ENCODE results near the gene LINC01488. TPM values are rescaled to one million over a fixed set of nuclear protein-coding genes. Genes with fewer than 3 reads are reported as not detected.

The LINC01488 gene
- polyA plus RNA-seq, 1 experiment = not detected

DNA sequence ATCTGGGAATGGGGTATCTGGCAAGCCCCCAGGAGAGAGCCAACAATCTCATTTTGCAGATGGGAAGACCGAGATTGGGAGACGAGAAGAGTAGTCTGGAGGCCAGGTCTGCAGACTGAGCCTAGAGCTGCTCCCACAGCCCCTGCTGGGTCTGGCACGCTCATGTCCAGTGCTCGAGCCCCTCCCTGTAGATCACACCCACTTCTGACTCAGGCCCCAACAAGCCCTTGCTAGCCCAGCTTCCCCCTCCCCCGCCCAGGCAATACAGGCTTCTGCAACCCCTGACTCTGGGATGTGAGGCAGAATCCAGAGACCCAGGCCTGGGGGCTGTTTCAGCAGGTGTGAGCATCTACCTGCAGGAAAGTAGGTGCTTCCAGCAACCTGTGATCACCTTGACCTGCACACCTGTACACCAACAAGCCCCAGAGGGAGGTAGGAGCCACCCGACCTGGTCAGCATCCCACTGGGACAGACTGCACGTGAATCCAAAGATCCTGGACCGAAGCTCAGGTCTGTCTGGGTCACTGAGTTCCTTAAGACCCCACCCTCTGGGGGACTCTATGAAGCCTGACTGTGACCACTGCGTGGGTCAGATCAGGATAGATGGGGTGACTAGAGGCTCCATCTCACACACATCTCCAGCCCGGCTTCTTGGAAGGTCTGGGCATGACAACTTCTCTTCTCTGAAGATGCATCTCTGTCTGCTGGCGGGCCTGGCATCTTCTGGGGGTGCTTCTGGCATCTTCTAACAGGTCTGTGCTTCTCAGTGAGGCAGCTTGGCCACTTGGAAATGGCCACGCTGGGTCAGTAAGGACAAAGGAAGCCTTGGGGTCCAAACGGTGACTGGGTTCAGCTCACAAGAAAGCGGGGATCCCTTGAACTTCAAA, 29.3 kb downstream of the LINC01488 start:
- ChIA-PET POLR2A (no interaction called here), CTCF (no interaction called here)
- H3K9me3 ChIP-seq (ENCODE audit: control insufficient read depth, insufficient read depth, low read length) = peaks cover 14% of the 10 kb centered on the region
- no peak for TF ChIP-seq CTCF (IDR thresholded peaks at IDR 0.05; ENCODE audit: low read depth, low read length)
- H3K27ac ChIP-seq (ENCODE audit: low read depth, low read length) = no peak overlapping the region
- H3K4me3 ChIP-seq (ENCODE audit: low read depth, low read length) = no peak overlapping the region
- no peaks in the 10 kb centered on the region for H3K27me3 ChIP-seq (ENCODE audit: control insufficient read depth, insufficient read depth, low read length)
- DNase-seq (ENCODE audit: low read depth, low spot score) = no peak

DNA sequence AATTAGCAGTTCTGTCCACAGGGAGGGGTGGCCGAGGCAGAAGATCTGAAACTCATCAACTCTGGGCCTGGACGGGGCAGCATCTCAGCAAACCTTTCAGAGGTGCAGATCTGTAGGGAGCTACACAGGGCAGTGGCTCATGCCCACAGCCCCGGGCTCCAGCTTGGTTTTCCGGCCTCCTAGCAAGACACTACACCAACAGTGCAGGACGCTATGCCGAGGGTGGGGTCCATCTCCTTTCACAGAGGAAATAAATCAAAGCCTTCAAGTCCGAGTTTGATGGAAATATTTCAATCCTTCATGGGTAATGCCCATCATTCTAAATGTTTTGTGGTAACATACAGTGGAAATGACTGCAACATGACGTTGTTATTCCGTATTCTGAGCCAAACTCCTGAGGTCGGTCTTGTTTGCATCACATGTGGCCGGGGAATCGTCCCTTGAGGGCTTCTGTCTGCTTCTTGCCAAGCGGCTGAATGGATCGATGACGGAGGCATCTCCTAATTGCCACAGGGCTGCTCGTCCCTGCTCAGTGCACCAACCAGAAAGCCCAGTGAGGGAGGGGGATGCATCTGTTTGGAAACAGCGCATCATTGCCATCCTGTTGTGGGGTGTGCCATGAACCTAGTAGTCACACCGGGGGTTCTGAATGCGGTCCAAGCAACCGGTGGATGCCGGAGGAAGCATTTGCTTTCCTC, 30.0 kb downstream of the LINC01488 start:
- TF ChIP-seq CTCF (IDR thresholded peaks at IDR 0.05; ENCODE audit: low read depth, low read length) = no peak
- Histone ChIP-seq H3K27ac (ENCODE audit: low read depth, low read length) (no peak overlapping the region), H3K4me3 (ENCODE audit: low read depth, low read length) (no peak overlapping the region), H3K9me3 (ENCODE audit: control insufficient read depth, insufficient read depth, low read length) (peaks cover 22% of the 10 kb centered on the region), H3K27me3 (ENCODE audit: control insufficient read depth, insufficient read depth, low read length) (no peaks in the 10 kb centered on the region)
- ChIA-PET POLR2A (no interaction called here), CTCF (no interaction called here)
- DNase-seq (ENCODE audit: low read depth, low spot score) = no peak

- POLR2A ChIA-PET = no interaction called here
- no peak for DNase-seq (ENCODE audit: low read depth, low spot score)
- H3K27me3 ChIP-seq (ENCODE audit: control insufficient read depth, insufficient read depth, low read length) = no peaks in the 10 kb centered on the region
- H3K9me3 ChIP-seq (ENCODE audit: control insufficient read depth, insufficient read depth, low read length) = peaks cover 26% of the 10 kb centered on the region
- no peak overlapping the region for H3K27ac ChIP-seq (ENCODE audit: low read depth, low read length)
- no peak overlapping the region for H3K4me3 ChIP-seq (ENCODE audit: low read depth, low read length)
- CTCF ChIA-PET = no interaction called here
- TF ChIP-seq CTCF (IDR thresholded peaks at IDR 0.05; ENCODE audit: low read depth, low read length) = no peak
These were observed 30.7 kb downstream of the LINC01488 start for GRCh38 chr11:69512136-69512535.

DNA sequence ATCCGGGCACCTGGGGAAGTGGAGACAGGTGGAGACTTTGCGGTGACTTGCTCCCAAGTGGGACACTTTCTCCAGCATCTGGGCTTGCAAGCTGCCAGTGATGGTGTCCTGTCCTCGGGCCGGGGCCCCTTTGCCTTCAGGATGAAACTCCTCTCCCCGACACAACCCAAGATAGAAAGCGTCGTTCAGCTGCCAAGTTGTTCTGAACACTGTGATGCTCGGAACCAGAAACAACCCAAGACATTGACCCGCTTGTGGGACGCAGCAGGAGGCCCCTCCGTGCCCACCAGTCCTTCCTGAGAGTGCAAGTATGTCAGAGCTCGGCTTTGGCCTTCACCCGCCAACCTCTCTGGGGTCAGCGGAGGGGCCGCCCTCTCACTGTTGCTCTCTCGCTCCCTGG, 31.3 kb downstream of the LINC01488 start:
- DNase-seq (ENCODE audit: low read depth, low spot score) = no peak
- Histone ChIP-seq H3K27me3 (ENCODE audit: control insufficient read depth, insufficient read depth, low read length) (no peaks in the 10 kb centered on the region), H3K27ac (ENCODE audit: low read depth, low read length) (no peak overlapping the region), H3K4me3 (ENCODE audit: low read depth, low read length) (no peak overlapping the region), H3K9me3 (ENCODE audit: control insufficient read depth, insufficient read depth, low read length) (peaks cover 26% of the 10 kb centered on the region)
- ChIA-PET POLR2A (no interaction called here), CTCF (no interaction called here)
- TF ChIP-seq CTCF (IDR thresholded peaks at IDR 0.05; ENCODE audit: low read depth, low read length) = no peak

GRCh38 chr11:69513196-69513595, 31.7 kb downstream of the LINC01488 start:
- POLR2A ChIA-PET = no interaction called here
- H3K9me3 ChIP-seq (ENCODE audit: control insufficient read depth, insufficient read depth, low read length) = peaks cover 27% of the 10 kb centered on the region
- H3K4me3 ChIP-seq (ENCODE audit: low read depth, low read length) = no peak overlapping the region
- no peak for TF ChIP-seq CTCF (IDR thresholded peaks at IDR 0.05; ENCODE audit: low read depth, low read length)
- H3K27me3 ChIP-seq (ENCODE audit: control insufficient read depth, insufficient read depth, low read length) = no peaks in the 10 kb centered on the region
- no peak for DNase-seq (ENCODE audit: low read depth, low spot score)
- H3K27ac ChIP-seq (ENCODE audit: low read depth, low read length) = no peak overlapping the region
- CTCF ChIA-PET = no interaction called here

Data from AG04450 (cell line).